ENCODE results near the gene LRATD1.

DNA sequence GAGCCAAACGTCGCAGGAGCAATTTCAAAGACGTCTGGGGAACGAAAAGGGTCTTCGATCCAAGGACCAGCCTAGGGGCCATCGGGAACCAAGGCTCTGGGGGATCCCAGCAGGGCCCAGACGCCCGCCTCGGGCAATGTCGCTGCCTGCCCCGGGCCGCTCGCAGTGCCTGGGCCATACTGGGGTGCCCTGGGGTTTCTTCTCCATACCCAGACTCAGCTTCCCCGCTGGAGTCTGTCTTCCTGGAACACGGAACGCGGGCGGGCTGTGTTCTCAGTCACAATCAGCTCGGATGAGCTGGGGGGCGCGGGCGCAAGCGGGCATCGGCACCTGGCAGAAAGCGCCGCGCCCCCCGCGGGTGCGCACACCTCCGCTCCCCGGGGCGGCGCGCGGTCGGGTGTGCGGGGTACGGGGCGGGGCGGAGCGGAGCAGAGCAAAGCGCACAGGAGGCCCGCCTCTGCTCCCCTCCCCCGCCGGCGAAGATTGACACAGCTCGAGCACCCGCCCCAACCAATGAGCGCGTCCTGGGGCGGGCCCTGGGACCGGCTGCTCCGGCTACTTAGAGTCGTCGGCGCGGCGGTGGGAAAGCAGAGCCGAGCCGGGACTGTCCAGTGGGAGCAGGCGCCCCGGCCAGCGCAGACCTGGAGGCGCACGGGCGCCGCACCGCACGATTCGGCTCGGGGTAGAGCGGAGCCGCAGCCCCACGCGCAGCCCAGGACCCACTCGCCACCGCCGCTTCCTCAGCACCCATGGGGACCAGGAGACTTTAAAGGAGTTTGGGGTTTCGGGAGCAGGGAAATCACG is at the start of gene LRATD1:
- TF ChIP-seq, protein P1, sequence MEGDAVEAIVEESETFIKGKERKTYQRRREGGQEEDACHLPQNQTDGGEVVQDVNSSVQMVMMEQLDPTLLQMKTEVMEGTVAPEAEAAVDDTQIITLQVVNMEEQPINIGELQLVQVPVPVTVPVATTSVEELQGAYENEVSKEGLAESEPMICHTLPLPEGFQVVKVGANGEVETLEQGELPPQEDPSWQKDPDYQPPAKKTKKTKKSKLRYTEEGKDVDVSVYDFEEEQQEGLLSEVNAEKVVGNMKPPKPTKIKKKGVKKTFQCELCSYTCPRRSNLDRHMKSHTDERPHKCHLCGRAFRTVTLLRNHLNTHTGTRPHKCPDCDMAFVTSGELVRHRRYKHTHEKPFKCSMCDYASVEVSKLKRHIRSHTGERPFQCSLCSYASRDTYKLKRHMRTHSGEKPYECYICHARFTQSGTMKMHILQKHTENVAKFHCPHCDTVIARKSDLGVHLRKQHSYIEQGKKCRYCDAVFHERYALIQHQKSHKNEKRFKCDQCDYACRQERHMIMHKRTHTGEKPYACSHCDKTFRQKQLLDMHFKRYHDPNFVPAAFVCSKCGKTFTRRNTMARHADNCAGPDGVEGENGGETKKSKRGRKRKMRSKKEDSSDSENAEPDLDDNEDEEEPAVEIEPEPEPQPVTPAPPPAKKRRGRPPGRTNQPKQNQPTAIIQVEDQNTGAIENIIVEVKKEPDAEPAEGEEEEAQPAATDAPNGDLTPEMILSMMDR (IDR thresholded peaks at IDR 0.05; ENCODE audit: poor library complexity), result no peak
- no peak for TF ChIP-seq EZH2phosphoT487 (IDR thresholded peaks at IDR 0.05; ENCODE audit: low read depth, severe bottlenecking, unreplicated experiment)
- TF ChIP-seq EZH2 (IDR thresholded peaks at IDR 0.05; ENCODE audit: borderline replicate concordance), result no peak

All from hepatocyte (in vitro differentiated cells).